Gastroesophageal sphincter (tissue), 3 donors: Measurements from ENCODE around the gene NDUFB11.

Experiments
- CTCF ChIP-seq, 4 experiments: fragments of 200-600 bp in 2 of 4; fragments of 450-650 bp in 2 of 4; sonication (generic) in 1 of 4; IDR thresholded peaks; one replicate each; pipeline ENCODE4 v1.5.1; 2017 to 2019; ENCODE audit warnings: antibody characterized with exemption in 4 of 4, mild to moderate bottlenecking in 2 of 4, moderate library complexity in 2 of 4
- EP300 ChIP-seq: sonication (generic); formaldehyde crosslinking; IDR thresholded peaks from one replicate; pipeline ENCODE4 v1.6.1; 2017; ENCODE audit warnings: antibody characterized with exemption, mild to moderate bottlenecking
- POLR2A ChIP-seq, 2 donors: fragments of 450-650 bp; IDR thresholded peaks; one replicate each; pipeline ENCODE4 v1.6.1; 2017; ENCODE audit warnings: antibody characterized with exemption in 2 of 2, mild to moderate bottlenecking in 2 of 2, moderate library complexity in 1 of 2
- POLR2AphosphoS5 ChIP-seq: sonication (generic); formaldehyde crosslinking; IDR thresholded peaks from one replicate; pipeline ENCODE4 v1.6.1; 2017; ENCODE audit warnings: antibody characterized with exemption

GRCh38 chrX:47174376-47174775 is 29.9 kb upstream of the NDUFB11 start:
- TF ChIP-seq CTCF (IDR thresholded peaks at IDR 0.05) (no peak), POLR2A (IDR thresholded peaks at IDR 0.05) (no peak), EP300 (no peak), POLR2AphosphoS5 (no peak)
